ENCODE results near the gene KAZALD1.

DNA sequence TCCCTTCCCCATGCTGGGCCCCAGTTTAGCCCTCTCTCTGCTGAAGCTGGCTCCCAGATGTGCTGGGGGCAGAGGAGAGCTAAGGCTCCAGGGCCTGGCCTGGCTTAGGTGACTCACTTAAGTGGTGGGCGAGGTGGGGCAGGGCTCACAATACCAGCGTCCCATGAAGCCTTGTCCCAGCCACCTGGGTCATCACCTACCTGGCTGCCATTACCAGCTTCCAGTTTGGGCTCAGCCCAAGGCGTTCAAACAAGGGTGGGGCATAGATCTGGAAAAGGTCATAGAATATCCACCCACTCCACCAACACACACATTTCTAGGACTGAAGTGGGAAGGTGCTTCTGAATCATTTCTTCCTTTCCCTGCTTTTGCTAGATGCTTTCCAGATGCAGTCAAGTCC is 8.3 kb downstream of the KAZALD1 start:
- TF ChIP-seq, protein P1, sequence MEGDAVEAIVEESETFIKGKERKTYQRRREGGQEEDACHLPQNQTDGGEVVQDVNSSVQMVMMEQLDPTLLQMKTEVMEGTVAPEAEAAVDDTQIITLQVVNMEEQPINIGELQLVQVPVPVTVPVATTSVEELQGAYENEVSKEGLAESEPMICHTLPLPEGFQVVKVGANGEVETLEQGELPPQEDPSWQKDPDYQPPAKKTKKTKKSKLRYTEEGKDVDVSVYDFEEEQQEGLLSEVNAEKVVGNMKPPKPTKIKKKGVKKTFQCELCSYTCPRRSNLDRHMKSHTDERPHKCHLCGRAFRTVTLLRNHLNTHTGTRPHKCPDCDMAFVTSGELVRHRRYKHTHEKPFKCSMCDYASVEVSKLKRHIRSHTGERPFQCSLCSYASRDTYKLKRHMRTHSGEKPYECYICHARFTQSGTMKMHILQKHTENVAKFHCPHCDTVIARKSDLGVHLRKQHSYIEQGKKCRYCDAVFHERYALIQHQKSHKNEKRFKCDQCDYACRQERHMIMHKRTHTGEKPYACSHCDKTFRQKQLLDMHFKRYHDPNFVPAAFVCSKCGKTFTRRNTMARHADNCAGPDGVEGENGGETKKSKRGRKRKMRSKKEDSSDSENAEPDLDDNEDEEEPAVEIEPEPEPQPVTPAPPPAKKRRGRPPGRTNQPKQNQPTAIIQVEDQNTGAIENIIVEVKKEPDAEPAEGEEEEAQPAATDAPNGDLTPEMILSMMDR (IDR thresholded peaks at IDR 0.05): no peak
- no peak for TF ChIP-seq POLR2A (IDR thresholded peaks at IDR 0.05)
